HCT116 (cell line): ENCODE data around the gene MTRF1L. TPM values are rescaled to one million over a fixed set of nuclear protein-coding genes. Genes with fewer than 3 reads are reported as not detected.

Experiments
- ATAC-seq: fragments of 200-7000 bp; cut with Tn5 transposase; 2 replicates; pipeline ENCODE4 v1.9.1; 2020; ENCODE audit warnings: mild to moderate bottlenecking, moderate library complexity
- BruUV-seq: library from RNA; stranded (reverse); fragments of 400-500 nt; replicated peaks from 2 replicates; lab custom pipeline; 2021; lab: Mats Ljungman, UMichigan
- CTCF ChIA-PET: fragments of 300-600 bp; sonication (Branson Sonifier 250); formaldehyde crosslinking; loops from one replicate; lab custom pipeline; 2021; ENCODE audit warnings: antibody characterized with exemption; lab: Charles Lee
- POLR2A ChIA-PET: fragments of 300-600, 350-600 bp; sonication (Branson Sonifier 250); formaldehyde crosslinking; loops from one replicate; lab custom pipeline; 2021; ENCODE audit warnings: antibody characterized with exemption; lab: Charles Lee
- RAD21 ChIA-PET, 2 experiments: fragments of 300-600 bp; sonication (Branson Sonifier 250); formaldehyde crosslinking; loops; one replicate each; lab custom pipeline; 2023; ENCODE audit warnings: low total read pairs in 2 of 2; ENCODE audit not compliant: uncharacterized antibody in 2 of 2, unreplicated experiment in 2 of 2, low non-redundant PET in 1 of 2; lab: Charles Lee
- DNase-seq: peaks from one replicate; pipeline ENCODE4 v3.0.0-alpha.2; 2010; ENCODE audit warnings: low read depth, low spot score
- H2AFZ ChIP-seq: fragments of 200-600 bp; shearing (Covaris generic), sonication (generic); 2 replicates; pipeline ENCODE4 v1.6.1; 2017; ENCODE audit warnings: low read depth, mixed run types, mixed read lengths, antibody characterized with exemption, low read length; ENCODE audit not compliant: poor library complexity, severe bottlenecking
- H3K27ac ChIP-seq: 2 replicates; pipeline ENCODE4 v1.5.1; 2012; ENCODE audit warnings: low read depth, low read length
- H3K27me3 ChIP-seq: fragments of 200-600 bp; sonication (generic); 2 replicates; pipeline ENCODE4 v1.6.1; 2016; ENCODE audit warnings: mixed run types, low read length, mixed read lengths; ENCODE audit not compliant: insufficient read depth
- H3K36me3 ChIP-seq, 2 experiments: fragments of 200-500 bp in 1 of 2; fragments of 200-600 bp in 1 of 2; sonication (Bioruptor generic) in 1 of 2; sonication (generic) in 1 of 2; 2 replicates each; pipeline versions ENCODE4 v1.5.1 to v1.6.1; 2014 to 2016; ENCODE audit warnings: low read length in 2 of 2, inconsistent platforms in 1 of 2, mixed read lengths in 1 of 2, mixed run types in 1 of 2; ENCODE audit not compliant: insufficient read depth in 2 of 2, control insufficient read depth in 1 of 2
- H3K4me1 ChIP-seq, 2 experiments: fragments of 200-600 bp in 1 of 2; sonication (generic) in 1 of 2; 2 replicates each; pipeline versions ENCODE4 v1.5.1 to v1.6.1; 2012 to 2017; ENCODE audit warnings: low read length in 2 of 2, inconsistent platforms in 1 of 2, mild to moderate bottlenecking in 1 of 2, mixed read lengths in 1 of 2, mixed run types in 1 of 2, moderate library complexity in 1 of 2; ENCODE audit not compliant: insufficient read depth in 2 of 2, control insufficient read depth in 1 of 2
- H3K4me2 ChIP-seq: fragments of 200-600 bp; sonication (generic); 2 replicates; pipeline ENCODE4 v1.6.1; 2017; ENCODE audit warnings: mixed run types, low read length, mixed read lengths
- H3K4me3 ChIP-seq, 2 experiments: fragments of 200-600 bp in 1 of 2; sonication (generic) in 1 of 2; replicated peaks in 1 of 2; 2 replicates each; pipeline ENCODE4 v1.5.1; 2011 to 2016; ENCODE audit warnings: low read length in 2 of 2, control low read depth in 1 of 2, low read depth in 1 of 2, mild to moderate bottlenecking in 1 of 2, mixed read lengths in 1 of 2, mixed run types in 1 of 2
- H3K79me2 ChIP-seq: fragments of 200-600 bp; sonication (generic); 2 replicates; pipeline ENCODE4 v1.6.1; 2017; ENCODE audit warnings: mild to moderate bottlenecking, mixed run types, low read length, moderate library complexity, mixed read lengths; ENCODE audit not compliant: insufficient read depth
- H3K9ac ChIP-seq: fragments of 200-600 bp; sonication (generic); 2 replicates; pipeline ENCODE4 v1.6.1; 2016; ENCODE audit warnings: low read length, mixed read lengths
- H3K9me2 ChIP-seq: fragments of 200-600 bp; sonication (generic), shearing (Covaris generic); 2 replicates; pipeline ENCODE4 v1.6.1; 2017; ENCODE audit warnings: mixed run types, mild to moderate bottlenecking, moderate library complexity; ENCODE audit not compliant: insufficient read depth
- H3K9me3 ChIP-seq, 2 experiments: fragments of 200-500 bp in 1 of 2; fragments of 200-600 bp in 1 of 2; sonication (Bioruptor generic) in 1 of 2; sonication (generic) in 1 of 2; 2 replicates each; pipeline ENCODE4 v1.6.1; 2014 to 2017; ENCODE audit warnings: low read length in 2 of 2, mixed read lengths in 2 of 2, inconsistent platforms in 1 of 2, low read depth in 1 of 2, mild to moderate bottlenecking in 1 of 2, mixed run types in 1 of 2, moderate library complexity in 1 of 2; ENCODE audit not compliant: control insufficient read depth in 1 of 2, insufficient read depth in 1 of 2
- H4K20me1 ChIP-seq: fragments of 200-600 bp; sonication (generic), shearing (Covaris generic); 2 replicates; pipeline ENCODE4 v1.6.1; 2017; ENCODE audit warnings: mixed run types, mild to moderate bottlenecking, moderate library complexity; ENCODE audit not compliant: insufficient read depth
- ATF3 ChIP-seq: IDR thresholded peaks from 2 replicates; pipeline ENCODE4 v1.6.1; 2012
- CEBPB ChIP-seq: IDR thresholded peaks from 2 replicates; pipeline ENCODE4 v1.6.1; 2012; ENCODE audit warnings: low read depth
- EGR1 ChIP-seq: IDR thresholded peaks from 2 replicates; pipeline ENCODE4 v1.6.1; 2012; ENCODE audit warnings: low read depth
- ELF1 ChIP-seq: IDR thresholded peaks from 2 replicates; pipeline ENCODE4 v1.6.1; 2012; ENCODE audit warnings: low read depth, borderline replicate concordance
- FOSL1 ChIP-seq: IDR thresholded peaks from 2 replicates; pipeline ENCODE4 v1.6.1; 2012; ENCODE audit warnings: low read depth
- MAX ChIP-seq: IDR thresholded peaks from 2 replicates; pipeline ENCODE4 v1.6.1; 2012
- RAD21 ChIP-seq: IDR thresholded peaks from 2 replicates; pipeline ENCODE4 v1.6.1; 2012; ENCODE audit warnings: low read depth, mild to moderate bottlenecking
- REST ChIP-seq: IDR thresholded peaks from 2 replicates; pipeline ENCODE4 v1.6.1; 2012; ENCODE audit warnings: low read depth
- SIN3A ChIP-seq: IDR thresholded peaks from 2 replicates; pipeline ENCODE4 v1.6.1; 2012; ENCODE audit warnings: low read depth
- SP1 ChIP-seq: IDR thresholded peaks from 2 replicates; pipeline ENCODE4 v1.6.1; 2012; ENCODE audit warnings: low read depth
- SRF ChIP-seq: IDR thresholded peaks from 2 replicates; pipeline ENCODE4 v1.6.1; 2012; ENCODE audit warnings: low read depth
- YY1 ChIP-seq: IDR thresholded peaks from 2 replicates; pipeline ENCODE4 v1.6.1; 2011; ENCODE audit warnings: low read length, low read depth, moderate library complexity, mild to moderate bottlenecking; ENCODE audit not compliant: insufficient replicate concordance; ENCODE audit errors: extremely low read depth
- intact Hi-C: fragments of 100-400 bp; cut with micrococcal nuclease; formaldehyde crosslinking; loops from 2 replicates; pipeline ENCODE4 v1.10.0; 2022
- total RNA-seq: library from RNA; stranded (reverse); gene quantifications from one replicate; pipeline ENCODE4 v1.2.1, GENCODE V29; 2021; ENCODE audit not compliant: unreplicated experiment

The MTRF1L gene
- total RNA-seq, 1 experiment from 2014 or later, result 26.2 TPM

DNA sequence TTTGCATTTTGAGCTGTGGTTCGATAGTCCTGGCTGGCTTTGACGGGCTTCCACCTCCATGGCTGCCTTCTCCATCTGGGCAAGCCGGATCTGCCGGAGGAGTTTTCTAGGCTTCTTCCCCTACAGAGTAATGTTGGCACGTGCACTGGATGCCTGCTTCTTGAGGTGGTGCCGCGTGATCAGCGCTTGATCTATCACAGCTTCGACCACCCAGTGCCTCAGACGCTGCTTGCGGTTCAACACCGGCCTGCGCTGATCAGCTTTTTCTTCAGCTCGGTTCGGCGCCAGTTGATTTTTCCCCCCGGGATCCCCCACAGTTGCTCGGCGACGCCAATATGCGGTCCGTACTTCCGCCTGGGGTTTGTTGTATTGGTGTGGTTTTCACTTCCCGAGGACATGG is 43.2 kb downstream of the MTRF1L start:
- CTCF ChIA-PET, result no interaction called here
- DNase-seq (no peak), ATAC-seq (no peak)
- Histone ChIP-seq H3K36me3 (no peaks in the 10 kb centered on the region), H2AFZ (no peak overlapping the region), H4K20me1 (no peaks in the 10 kb centered on the region), H3K9me2 (no peaks in the 10 kb centered on the region; the same call in 1 of the 2 replicates), H3K27me3 (peaks cover 13% of the 10 kb centered on the region), H3K4me3 (no peak overlapping the region), H3K27ac (no peak overlapping the region), H3K9ac (no peak overlapping the region), H3K9me3 (no peaks in the 10 kb centered on the region), H3K79me2 (no peaks in the 10 kb centered on the region)
- RAD21 ChIA-PET, result no interaction called here
- BruUV-seq, result no TSS peak
- intact Hi-C loops, result no loop called here
- POLR2A ChIA-PET, result no interaction called here
- no peak for TF ChIP-seq FOSL1
- no peak for TF ChIP-seq ATF3
- TF ChIP-seq EGR1, result no peak
- no peak for TF ChIP-seq REST
- TF ChIP-seq SP1, result no peak
- TF ChIP-seq, all 23 proteins: peak for 0
- Histone ChIP-seq H3K4me2 (no peak overlapping the region), H3K4me1 (no peaks in the 10 kb centered on the region)

GRCh38 chr6:152957796-152958195 is 44.7 kb downstream of the MTRF1L start:
- no TSS peak for BruUV-seq
- POLR2A ChIA-PET, result no interaction called here
- ATAC-seq, result no peak
- TF ChIP-seq MAX (no peak), FOSL1 (no peak), ATF3 (no peak), CEBPB (no peak), RAD21 (no peak), SIN3A (no peak), YY1 (no peak), SP1 (no peak), SRF (no peak), REST (no peak), ELF1 (no peak)

More at GRCh38 chr6:152957796-152958195, 44.7 kb downstream of the MTRF1L start:
- no peak overlapping the region for H3K4me2 ChIP-seq
- ChIA-PET RAD21 (no interaction called here), CTCF (interaction anchor here (1.6 kb wide), 1 partner anchor 209 kb away, joined by 4 read pairs; no protein-coding TSS in a partner anchor)
- no peaks in the 10 kb centered on the region; the same call in 1 of the 2 replicates for H3K9me2 ChIP-seq
- DNase-seq, result no peak
- no peak overlapping the region for H3K27ac ChIP-seq
- H3K79me2 ChIP-seq, result no peaks in the 10 kb centered on the region
- no peaks in the 10 kb centered on the region for H4K20me1 ChIP-seq
- no peak overlapping the region for H3K4me3 ChIP-seq
- intact Hi-C loops, result no loop called here
- no peak overlapping the region for H2AFZ ChIP-seq
- no peaks in the 10 kb centered on the region for H3K4me1 ChIP-seq
- no peak overlapping the region for H3K9ac ChIP-seq
- no peaks in the 10 kb centered on the region for H3K9me3 ChIP-seq
- H3K36me3 ChIP-seq, result no peaks in the 10 kb centered on the region
- H3K27me3 ChIP-seq, result peaks cover 13% of the 10 kb centered on the region
